ENCODE data around the gene NAXE. TPM values are rescaled to one million over a fixed set of nuclear protein-coding genes. Genes with fewer than 3 reads are reported as not detected.

Gene NAXE
- total RNA-seq, 3 donors from 2014 or later: 70.8 to 94.4 (median 86.5) TPM

DNA sequence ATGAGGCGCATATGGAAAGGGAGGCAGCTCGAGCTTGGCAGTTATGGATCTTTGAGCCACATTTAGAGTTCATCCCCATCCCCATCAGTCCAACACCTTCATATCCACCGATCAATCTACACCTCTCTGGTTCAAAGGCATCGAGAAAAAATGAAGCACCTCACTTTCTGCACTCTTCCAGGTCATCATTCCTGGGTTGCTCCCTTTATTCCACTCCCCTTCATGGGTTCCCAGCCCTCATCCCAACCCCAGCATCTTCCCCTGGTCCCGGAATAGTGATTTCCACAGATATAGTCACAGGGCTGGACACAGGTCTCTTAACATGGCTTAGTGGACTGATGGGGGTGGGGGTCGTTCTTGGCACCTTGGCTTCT, 28.0 kb downstream of the NAXE start:
- ATAC-seq: no peak
- no peak overlapping the region for H3K4me3 ChIP-seq
- peaks cover 8% of the 10 kb centered on the region for H3K4me1 ChIP-seq (ENCODE audit: low read depth)
- DNase-seq: no peak
- TF ChIP-seq, protein P1, sequence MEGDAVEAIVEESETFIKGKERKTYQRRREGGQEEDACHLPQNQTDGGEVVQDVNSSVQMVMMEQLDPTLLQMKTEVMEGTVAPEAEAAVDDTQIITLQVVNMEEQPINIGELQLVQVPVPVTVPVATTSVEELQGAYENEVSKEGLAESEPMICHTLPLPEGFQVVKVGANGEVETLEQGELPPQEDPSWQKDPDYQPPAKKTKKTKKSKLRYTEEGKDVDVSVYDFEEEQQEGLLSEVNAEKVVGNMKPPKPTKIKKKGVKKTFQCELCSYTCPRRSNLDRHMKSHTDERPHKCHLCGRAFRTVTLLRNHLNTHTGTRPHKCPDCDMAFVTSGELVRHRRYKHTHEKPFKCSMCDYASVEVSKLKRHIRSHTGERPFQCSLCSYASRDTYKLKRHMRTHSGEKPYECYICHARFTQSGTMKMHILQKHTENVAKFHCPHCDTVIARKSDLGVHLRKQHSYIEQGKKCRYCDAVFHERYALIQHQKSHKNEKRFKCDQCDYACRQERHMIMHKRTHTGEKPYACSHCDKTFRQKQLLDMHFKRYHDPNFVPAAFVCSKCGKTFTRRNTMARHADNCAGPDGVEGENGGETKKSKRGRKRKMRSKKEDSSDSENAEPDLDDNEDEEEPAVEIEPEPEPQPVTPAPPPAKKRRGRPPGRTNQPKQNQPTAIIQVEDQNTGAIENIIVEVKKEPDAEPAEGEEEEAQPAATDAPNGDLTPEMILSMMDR (IDR thresholded peaks at IDR 0.05): no peak
- no peaks in the 10 kb centered on the region for H3K36me3 ChIP-seq (ENCODE audit: low read depth)
- no peaks in the 10 kb centered on the region for H3K9me3 ChIP-seq
- intact Hi-C loops (cut with DNase I, micrococcal nuclease): loop anchor here in 1 of 2 donors (10.0 kb wide), 1 partner anchor 235 kb away; no protein-coding TSS in a partner anchor

GRCh38 chr1:156622581-156623297, 31.2 kb downstream of the NAXE start:
- DNase-seq (no peak), ATAC-seq (no peak)
- Histone ChIP-seq H3K36me3 (ENCODE audit: low read depth) (no peaks in the 10 kb centered on the region), H3K4me1 (ENCODE audit: low read depth) (peaks cover 22% of the 10 kb centered on the region), H3K9me3 (no peaks in the 10 kb centered on the region), H3K4me3 (no peak overlapping the region)
- intact Hi-C loops (cut with DNase I, micrococcal nuclease): no loop called here
- TF ChIP-seq, protein P1 (IDR thresholded peaks at IDR 0.05): no peak

- H3K4me1 ChIP-seq (ENCODE audit: low read depth): peaks cover 22% of the 10 kb centered on the region
- no peaks in the 10 kb centered on the region for H3K9me3 ChIP-seq
- intact Hi-C loops (cut with DNase I, micrococcal nuclease): no loop called here
- ATAC-seq (peak; percentile 77), DNase-seq (peak; percentile 40 to 64 (median 55))
- H3K36me3 ChIP-seq (ENCODE audit: low read depth): no peaks in the 10 kb centered on the region
- H3K4me3 ChIP-seq: no peak overlapping the region
- TF ChIP-seq, protein P1 (IDR thresholded peaks at IDR 0.05): no peak
Observed at GRCh38 chr1:156623946-156624813, 32.6 kb downstream of the NAXE start.

- no peak overlapping the region for H3K4me3 ChIP-seq
Observed at GRCh38 chr1:156624814-156625435, 33.3 kb downstream of the NAXE start.

More at GRCh38 chr1:156624814-156625435, 33.3 kb downstream of the NAXE start:
- DNase-seq: no peak
- ATAC-seq: peak; percentile 9
- TF ChIP-seq, protein P1 (IDR thresholded peaks at IDR 0.05): no peak
- Histone ChIP-seq H3K4me1 (ENCODE audit: low read depth) (peaks cover 22% of the 10 kb centered on the region), H3K9me3 (no peaks in the 10 kb centered on the region), H3K36me3 (ENCODE audit: low read depth) (no peaks in the 10 kb centered on the region)
- intact Hi-C loops (cut with DNase I, micrococcal nuclease): no loop called here
